ENCODE results near the gene RAP1GAP2.
"Not testable (repeated sequence)": the region's sequence is repeated elsewhere in the genome, so short reads cannot be mapped to it uniquely, and the experiment has no call there.

GRCh38 chr17:2989396-2989795 is 193.2 kb downstream of the RAP1GAP2 start:
- TF ChIP-seq POLR2A, CTCF (IDR thresholded peaks at IDR 0.05): not testable (repeated sequence)

All from heart left ventricle (tissue), 13 donors.